GM12892 (cell line): ENCODE results near the gene CGA.

Experiments used
- DNase-seq: peaks from one replicate; pipeline ENCODE4 v3.0.0; 2011; ENCODE audit not compliant: insufficient read length
- FAIRE-seq: peaks from 2 replicates; lab custom pipeline; 2011; peaks lifted over from hg19 to GRCh38; lab: Jason Lieb, UNC
- POLR2A ChIP-seq: IDR thresholded peaks from 2 replicates; pipeline ENCODE4 v1.6.1; 2011; ENCODE audit warnings: low read depth, low read length, control low read depth
- POLR2AphosphoS5 ChIP-seq: IDR thresholded peaks from 2 replicates; pipeline ENCODE4 v1.6.1; 2011; ENCODE audit warnings: low read depth, low read length, control low read depth
- TAF1 ChIP-seq: IDR thresholded peaks from 2 replicates; pipeline ENCODE4 v1.6.1; 2011; ENCODE audit warnings: low read depth, mild to moderate bottlenecking, control low read depth, low read length, borderline replicate concordance

CGA gene

GRCh38 chr6:87105823-87106222, 10.9 kb upstream of the CGA start:
- TF ChIP-seq POLR2AphosphoS5 (no peak), TAF1 (no peak), POLR2A (no peak)
- peak; percentile 57 for FAIRE-seq
- no peak for DNase-seq

GRCh38 chr6:87104667-87105066, 9.8 kb upstream of the CGA start:
- no peak for TF ChIP-seq POLR2AphosphoS5
- no peak for TF ChIP-seq TAF1
- TF ChIP-seq POLR2A, result no peak
- FAIRE-seq (no peak), DNase-seq (no peak)

- no peak for TF ChIP-seq POLR2AphosphoS5
- DNase-seq, result no peak
- FAIRE-seq, result no peak
Observed at GRCh38 chr6:87103977-87104601, 9.2 kb upstream of the CGA start.

GRCh38 chr6:87102151-87102621, 7.3 kb upstream of the CGA start:
- no peak for TF ChIP-seq POLR2A
- TF ChIP-seq TAF1, result no peak
- TF ChIP-seq POLR2AphosphoS5, result no peak
- DNase-seq, result no peak
- no peak for FAIRE-seq

- FAIRE-seq (no peak), DNase-seq (no peak)
- TF ChIP-seq POLR2AphosphoS5 (no peak), POLR2A (no peak), TAF1 (no peak)
Observed at GRCh38 chr6:87101067-87101466, 6.2 kb upstream of the CGA start.

GRCh38 chr6:87100216-87100615, 5.3 kb upstream of the CGA start:
- no peak for DNase-seq
- FAIRE-seq, result no peak
- no peak for TF ChIP-seq TAF1
- no peak for TF ChIP-seq POLR2A
- TF ChIP-seq POLR2AphosphoS5, result no peak

- DNase-seq, result no peak
- no peak for TF ChIP-seq TAF1
- TF ChIP-seq POLR2AphosphoS5, result no peak
- no peak for TF ChIP-seq POLR2A
- FAIRE-seq, result no peak
Observed at GRCh38 chr6:87099472-87099871, 4.6 kb upstream of the CGA start.

- DNase-seq (no peak), FAIRE-seq (no peak)
- TF ChIP-seq POLR2AphosphoS5 (no peak), POLR2A (no peak)
Observed at GRCh38 chr6:87094576-87094975, 330 bp downstream of the CGA start.

- FAIRE-seq, result no peak
- DNase-seq, result no peak
- TF ChIP-seq POLR2A, result no peak
- TF ChIP-seq TAF1, result no peak
- TF ChIP-seq POLR2AphosphoS5, result no peak
Observed at GRCh38 chr6:87093651-87094050, 1.3 kb downstream of the CGA start.

- no peak for TF ChIP-seq POLR2A
- no peak for TF ChIP-seq POLR2AphosphoS5
- TF ChIP-seq TAF1, result no peak
- DNase-seq (no peak), FAIRE-seq (no peak)
Observed at GRCh38 chr6:87093199-87093598, 1.7 kb downstream of the CGA start.

GRCh38 chr6:87092435-87092834, 2.5 kb downstream of the CGA start:
- TF ChIP-seq POLR2AphosphoS5 (no peak), TAF1 (no peak), POLR2A (no peak)
- DNase-seq, result no peak
- no peak for FAIRE-seq

- peak; percentile 36 for FAIRE-seq
- no peak for TF ChIP-seq POLR2A
- TF ChIP-seq POLR2AphosphoS5, result no peak
- DNase-seq, result no peak
Observed at GRCh38 chr6:87089135-87089534, 5.8 kb downstream of the CGA start.
